ENCODE measurements around the gene RSPH4A.
"Not testable (repeated sequence)": the region's sequence is repeated elsewhere in the genome, so short reads cannot be mapped to it uniquely, and the experiment has no call there.

DNA sequence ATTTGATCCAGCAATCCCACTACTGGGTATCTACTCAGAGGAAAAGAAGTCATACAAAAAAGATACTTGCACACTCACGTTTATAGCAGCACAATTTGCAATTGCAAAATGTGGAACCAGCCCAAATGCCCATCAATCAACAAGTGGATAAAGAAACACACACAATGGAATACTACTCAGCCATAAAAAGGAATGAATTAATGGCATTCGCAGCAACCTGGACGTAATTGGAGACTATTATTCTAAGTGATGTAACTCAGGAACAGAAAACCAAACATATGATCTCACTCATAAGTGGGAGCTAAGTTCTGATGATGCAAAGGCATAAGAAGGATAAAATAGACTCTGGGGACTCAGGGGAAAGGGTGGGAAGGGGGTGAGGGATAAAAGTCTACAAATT is 11.4 kb upstream of the RSPH4A start:
- not testable (repeated sequence) for TF ChIP-seq CTCF (optimal IDR thresholded peaks at IDR 0.05 in 1 of 3, IDR thresholded peaks at IDR 0.05 in 1 of 3, conservative IDR thresholded peaks at IDR 0.05 in 1 of 3; ENCODE audit: extremely low read depth in 1 of 3, insufficient read depth in 2 of 3, low read length in 3 of 3); EZH2 (IDR thresholded peaks at IDR 0.05; ENCODE audit: low read length)

Data from keratinocyte (primary cell).